Endothelial cell of umbilical vein (primary cell): ENCODE measurements around the gene CD93. TPM values are rescaled to one million over a fixed set of nuclear protein-coding genes. Genes with fewer than 3 reads are reported as not detected.
A peak's percentile ranks its signal among the peaks of the same experiment; 100 is the strongest.

Experiments
- BruUV-seq: library from RNA; stranded (reverse); fragments of 400-500 nt; replicated peaks from 2 replicates; lab custom pipeline; 2021; lab: Mats Ljungman, UMichigan
- CTCF ChIA-PET: fragments of 300-600, 350-600 bp; sonication (Branson Sonifier 250); formaldehyde crosslinking; loops from one replicate; lab custom pipeline; 2021; ENCODE audit warnings: antibody characterized with exemption, inconsistent platforms; lab: Charles Lee
- POLR2A ChIA-PET: fragments of 300-600, 350-600 bp; sonication (Branson Sonifier 250); formaldehyde crosslinking; loops from one replicate; lab custom pipeline; 2021; ENCODE audit warnings: antibody characterized with exemption, inconsistent platforms; lab: Charles Lee
- DNase-seq: peaks from one replicate; pipeline ENCODE4 v3.0.0-alpha.2; 2011; ENCODE audit warnings: low read depth, low spot score
- FAIRE-seq: peaks from 2 replicates; lab custom pipeline; 2011; peaks lifted over from hg19 to GRCh38; lab: Jason Lieb, UNC
- H2AFZ ChIP-seq: 2 replicates; pipeline ENCODE4 v1.6.0; 2012; ENCODE audit warnings: low read depth, low read length, control low read depth, inconsistent platforms
- H3K27ac ChIP-seq: 2 replicates; pipeline ENCODE4 v1.5.1; 2011; ENCODE audit warnings: low read depth, mild to moderate bottlenecking, control low read depth, low read length, moderate library complexity; ENCODE audit not compliant: insufficient read depth
- H3K27me3 ChIP-seq, 2 experiments: 2 replicates each; pipeline versions ENCODE4 v1.6.0 to v1.6.1; 2011; ENCODE audit warnings: low read length in 2 of 2, mixed read lengths in 1 of 2; ENCODE audit not compliant: control insufficient read depth in 2 of 2, insufficient read depth in 2 of 2
- H3K36me3 ChIP-seq, 2 experiments: 2 replicates in 1 of 2; 3 replicates in 1 of 2; pipeline ENCODE4 v1.5.1; 2011; ENCODE audit warnings: low read length in 2 of 2, mild to moderate bottlenecking in 1 of 2, moderate library complexity in 1 of 2; ENCODE audit not compliant: control insufficient read depth in 2 of 2, insufficient read depth in 2 of 2; ENCODE audit errors: extremely low read depth in 1 of 2
- H3K4me1 ChIP-seq: 3 replicates; pipeline ENCODE4 v1.5.1; 2011; ENCODE audit warnings: mild to moderate bottlenecking, low read length; ENCODE audit not compliant: control insufficient read depth, insufficient read depth; ENCODE audit errors: extremely low read depth
- H3K4me2 ChIP-seq: 2 replicates; pipeline ENCODE4 v1.6.1; 2011; ENCODE audit warnings: low read length, control low read depth, mixed read lengths; ENCODE audit not compliant: insufficient read depth
- H3K4me3 ChIP-seq, 3 experiments: fragments of 200-600 bp in 1 of 3; sonication (generic), shearing (Covaris generic) in 1 of 3; replicated peaks in 1 of 3; 2 replicates each; pipeline ENCODE4 v1.5.1; 2011 to 2016; ENCODE audit warnings: control low read depth in 3 of 3, low read length in 3 of 3, mild to moderate bottlenecking in 2 of 3, inconsistent platforms in 1 of 3, low read depth in 1 of 3, moderate library complexity in 1 of 3; ENCODE audit not compliant: insufficient read depth in 1 of 3
- H3K79me2 ChIP-seq: 2 replicates; pipeline ENCODE4 v1.6.0; 2012; ENCODE audit warnings: low read length, inconsistent platforms; ENCODE audit not compliant: control insufficient read depth, insufficient read depth
- H3K9ac ChIP-seq: replicated peaks from 2 replicates; pipeline ENCODE3; 2011; ENCODE audit warnings: low read length, control low read depth; ENCODE audit not compliant: insufficient read depth; ENCODE audit errors: extremely low read depth
- H3K9me1 ChIP-seq: replicated peaks from 3 replicates; pipeline ENCODE4 v1.6.0; 2011; ENCODE audit warnings: mild to moderate bottlenecking, low read length; ENCODE audit not compliant: control insufficient read depth, insufficient read depth; ENCODE audit errors: extremely low read depth
- H3K9me3 ChIP-seq: replicated peaks from 2 replicates; pipeline ENCODE4 v1.5.1; 2012; ENCODE audit warnings: low read length, inconsistent platforms; ENCODE audit not compliant: control insufficient read depth, insufficient read depth
- H4K20me1 ChIP-seq: replicated peaks from 2 replicates; pipeline ENCODE3; 2011; ENCODE audit warnings: mild to moderate bottlenecking, low read length; ENCODE audit not compliant: control insufficient read depth, insufficient read depth; ENCODE audit errors: extremely low read depth
- CTCF ChIP-seq, 2 donors: IDR thresholded peaks; 1 replicate in 1 of 2; 2 replicates in 1 of 2; pipeline ENCODE4 v1.5.1; 2011; ENCODE audit warnings: low read length in 2 of 2, mild to moderate bottlenecking in 2 of 2, moderate library complexity in 2 of 2, control low read depth in 1 of 2, inconsistent platforms in 1 of 2, low read depth in 1 of 2; ENCODE audit not compliant: insufficient read depth in 1 of 2; ENCODE audit errors: extremely low read depth in 1 of 2
- EZH2 ChIP-seq: IDR thresholded peaks from 2 replicates; pipeline ENCODE4 v1.6.1; 2012; ENCODE audit warnings: borderline replicate concordance, low read depth, mild to moderate bottlenecking, moderate library complexity, low read length, inconsistent platforms; ENCODE audit not compliant: severe bottlenecking
- FOS ChIP-seq: IDR thresholded peaks from 2 replicates; pipeline ENCODE4 v1.6.1; 2011; ENCODE audit warnings: mild to moderate bottlenecking, low read length, moderate library complexity, borderline replicate concordance; ENCODE audit not compliant: insufficient read depth
- GATA2 ChIP-seq: IDR thresholded peaks from 2 replicates; pipeline ENCODE4 v1.7.0; 2011; ENCODE audit warnings: low read depth, mild to moderate bottlenecking, moderate library complexity, mixed read lengths, low read length; ENCODE audit not compliant: insufficient read length, insufficient read depth
- JUN ChIP-seq: IDR thresholded peaks from 2 replicates; pipeline ENCODE4 v1.6.1; 2011; ENCODE audit warnings: borderline replicate concordance, low read depth; ENCODE audit not compliant: insufficient read length, insufficient read depth
- MAX ChIP-seq: IDR thresholded peaks from 2 replicates; pipeline ENCODE4 v1.6.1; 2011; ENCODE audit not compliant: insufficient read depth, insufficient read length
- MYC ChIP-seq: IDR thresholded peaks from one replicate; pipeline ENCODE4 v1.6.1; 2011; ENCODE audit warnings: mild to moderate bottlenecking, low read depth, low read length
- POLR2A ChIP-seq: IDR thresholded peaks from 2 replicates; pipeline ENCODE4 v1.6.1; 2012; ENCODE audit warnings: low read depth, mild to moderate bottlenecking, control low read depth, low read length
- POLR2AphosphoS5 ChIP-seq: IDR thresholded peaks from 2 replicates; pipeline ENCODE4 v1.6.1; 2012; ENCODE audit warnings: low read depth, mild to moderate bottlenecking, control low read depth, low read length, moderate library complexity; ENCODE audit not compliant: insufficient read depth
- dilution Hi-C: fragments of 300-500 bp; cut with MboI; formaldehyde crosslinking; loops from one replicate; pipeline ENCODE4 v1.15.0; 2019; ENCODE audit warnings: low sequenced_read_pairs; ENCODE audit not compliant: extremely low pct_ligation_motif_present
- intact Hi-C: fragments of 100-400 bp; cut with micrococcal nuclease; formaldehyde crosslinking; loops from one replicate; pipeline ENCODE4 v1.10.0; 2022
- polyA plus RNA-seq, 4 experiments: library from polyadenylated mRNA; depleted of rRNA in 3 of 4; stranded (reverse) in 3 of 4; unstranded in 1 of 4; fragments of >200 nt; gene quantifications; 2 replicates each; pipeline versions ENCODE4 v1.2.1 to v1.2.3, GENCODE V29; 2011 to 2012; ENCODE audit warnings: missing spikeins in 1 of 4
- total RNA-seq: library from RNA; stranded (reverse); gene quantifications from 2 replicates; pipeline ENCODE4 v1.2.3, GENCODE V29; 2021

CD93 gene
- total and polyA plus RNA-seq, 2 donors (not counting 3 experiments of a cell fraction or from before 2014, with no cell fraction given) = 180 to 413 TPM

DNA sequence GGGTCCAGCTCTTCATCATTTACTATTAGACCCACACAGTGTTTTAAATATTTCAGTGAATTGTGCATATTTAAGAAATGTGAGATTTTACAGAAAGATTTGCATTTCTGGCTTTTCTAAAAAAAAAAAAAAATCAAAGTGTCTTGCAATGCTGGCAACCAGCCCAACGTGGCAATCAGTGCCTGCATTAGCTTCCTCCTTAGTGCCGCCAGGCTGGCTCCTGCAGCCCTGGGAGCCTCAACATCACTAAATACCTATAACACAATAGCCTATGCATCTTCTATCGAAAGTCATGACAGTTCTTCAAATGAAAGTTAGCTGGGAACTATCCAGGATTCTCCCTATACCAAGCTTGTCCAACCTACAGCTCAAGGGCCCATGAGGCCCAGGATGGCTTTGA, 9.4 kb upstream of the CD93 start:
- CTCF ChIA-PET = interaction anchor here (0.9 to 1.8 kb wide), 7 partner anchors 8 to 245 kb away, joined by 3 to 10 read pairs (median 3); no protein-coding TSS in a partner anchor
- Histone ChIP-seq H3K36me3 (no peaks in the 10 kb centered on the region), H3K9me3 (no peaks in the 10 kb centered on the region), H2AFZ (no peak overlapping the region), H3K4me1 (peaks cover 39% of the 10 kb centered on the region), H4K20me1 (no peaks in the 10 kb centered on the region), H3K4me3 (no peak overlapping the region), H3K79me2 (no peaks in the 10 kb centered on the region), H3K9ac (no peak overlapping the region), H3K27ac (no peak overlapping the region), H3K9me1 (no peaks in the 10 kb centered on the region), H3K27me3 (no peaks in the 10 kb centered on the region), H3K4me2 (no peak overlapping the region)
- FAIRE-seq = no peak
- intact Hi-C loops (no loop called here), dilution Hi-C loops (no loop called here)
- POLR2A ChIA-PET = no interaction called here
- TF ChIP-seq CTCF (IDR thresholded peaks at IDR 0.05; ENCODE audit: extremely low read depth in 1 of 2, insufficient read depth in 1 of 2, low read depth in 1 of 2, low read length in 2 of 2) (no peak), MYC (no peak), EZH2 (no peak), POLR2AphosphoS5 (no peak), MAX (no peak), GATA2 (no peak), JUN (no peak), FOS (no peak), POLR2A (no peak)
- DNase-seq = peak; percentile 10
- no TSS peak for BruUV-seq
